Measurements from ENCODE around the gene RGCC. TPM values are rescaled to one million over a fixed set of nuclear protein-coding genes. Genes with fewer than 3 reads are reported as not detected.

Gene RGCC
- total and polyA plus RNA-seq, 2 of the 4 experiments (the other 2 are of a cell fraction), result 7.5 to 7.6 TPM

DNA sequence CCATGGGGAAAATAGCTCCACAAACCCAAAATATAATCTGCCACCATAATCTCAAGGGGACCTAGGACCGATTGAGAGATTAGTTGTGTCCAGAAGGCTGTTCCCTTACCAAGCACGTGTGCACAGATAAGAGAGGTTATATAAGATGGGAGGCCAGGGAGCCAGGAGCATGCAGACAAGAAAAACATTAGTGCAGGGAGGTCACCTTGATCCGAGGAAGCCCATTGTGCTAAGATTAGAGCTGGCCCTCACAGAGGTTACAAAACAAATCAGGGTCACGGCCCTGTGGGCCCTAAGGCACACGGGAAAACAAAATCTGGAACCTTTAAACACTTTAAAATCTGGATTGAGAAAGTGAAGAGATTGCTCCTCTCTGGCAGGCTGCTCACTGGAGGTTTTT is 37.7 kb downstream of the RGCC start (continued):
- TF ChIP-seq, protein P1, sequence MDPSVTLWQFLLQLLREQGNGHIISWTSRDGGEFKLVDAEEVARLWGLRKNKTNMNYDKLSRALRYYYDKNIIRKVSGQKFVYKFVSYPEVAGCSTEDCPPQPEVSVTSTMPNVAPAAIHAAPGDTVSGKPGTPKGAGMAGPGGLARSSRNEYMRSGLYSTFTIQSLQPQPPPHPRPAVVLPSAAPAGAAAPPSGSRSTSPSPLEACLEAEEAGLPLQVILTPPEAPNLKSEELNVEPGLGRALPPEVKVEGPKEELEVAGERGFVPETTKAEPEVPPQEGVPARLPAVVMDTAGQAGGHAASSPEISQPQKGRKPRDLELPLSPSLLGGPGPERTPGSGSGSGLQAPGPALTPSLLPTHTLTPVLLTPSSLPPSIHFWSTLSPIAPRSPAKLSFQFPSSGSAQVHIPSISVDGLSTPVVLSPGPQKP (IDR thresholded peaks at IDR 0.05; ENCODE audit: borderline replicate concordance, low read depth, low read length), result no peak

DNA sequence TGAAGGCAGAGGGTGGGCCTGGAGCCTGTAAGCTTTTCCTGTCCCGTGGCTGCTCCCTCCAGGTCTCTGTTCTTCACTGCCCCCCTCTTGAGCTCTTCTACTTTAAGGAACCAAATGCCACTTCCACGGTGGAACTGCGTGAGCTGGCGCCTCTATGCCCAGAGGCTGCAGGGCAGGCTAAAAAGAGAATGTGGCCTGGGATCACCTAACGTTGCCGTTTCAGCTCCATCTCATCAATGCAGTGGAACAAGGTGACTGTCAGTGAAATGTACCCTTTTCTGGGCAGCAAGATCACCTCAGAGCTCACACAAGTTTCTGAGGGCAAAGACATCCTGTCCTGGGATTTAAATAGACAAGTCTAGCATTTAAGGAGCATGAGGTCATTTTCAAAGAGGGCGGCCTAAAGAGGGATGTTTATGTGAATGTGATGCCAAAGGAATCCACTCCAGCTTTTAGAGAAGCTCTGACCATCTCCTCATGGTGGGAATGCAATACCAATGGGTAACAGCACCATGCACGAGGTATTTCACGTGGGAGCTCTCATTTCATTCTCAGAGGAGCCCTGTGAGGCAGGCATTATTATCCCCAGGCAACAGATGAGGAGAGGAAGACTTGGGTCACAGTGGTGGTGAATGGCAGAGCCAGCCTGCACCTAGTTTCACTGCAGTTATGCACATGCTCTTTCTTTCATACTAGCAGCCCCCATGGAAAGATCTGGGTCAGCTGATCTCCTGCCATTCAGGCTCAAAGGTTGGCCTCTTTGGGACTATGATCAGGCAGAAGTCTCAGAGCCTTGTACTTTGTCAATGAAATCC is 39.3 kb downstream of the RGCC start:
- H2AK5ac ChIP-seq (ENCODE audit: low read depth, low read length), result peak overlapping the region; percentile 100
- peak overlapping the region; percentile 5; the same call in 1 of the 2 replicates for H3K56ac ChIP-seq (ENCODE audit: extremely low read depth, insufficient read depth, low read length)
- H3K4me2 ChIP-seq (ENCODE audit: low read depth, low read length), result no peak overlapping the region
- H2BK15ac ChIP-seq (ENCODE audit: low read depth, low read length), result peak overlapping the region; percentile 100; the same call in 2 of the 3 replicates
- ATAC-seq (ENCODE audit: low read depth) (peak; percentile 94), DNase-seq (peak; percentile 95)
- H3K14ac ChIP-seq (replicated peaks; ENCODE audit: low read depth, low read length), result peak overlapping the region; percentile 83
- no peaks in the 10 kb centered on the region for H3K27me3 ChIP-seq (ENCODE audit: control insufficient read depth, insufficient read depth, low read length)
- peak overlapping the region; percentile 96 for H2BK120ac ChIP-seq (ENCODE audit: low read depth, low read length)
- peak overlapping the region; percentile 73 for H4K91ac ChIP-seq (ENCODE audit: insufficient read depth, low read depth, low read length)
- H3K9me1 ChIP-seq (ENCODE audit: insufficient read depth, low read length), result peaks cover 20% of the 10 kb centered on the region
- H4K20me1 ChIP-seq (ENCODE audit: insufficient read depth, low read length), result no peaks in the 10 kb centered on the region
- no peaks in the 10 kb centered on the region for H3K79me1 ChIP-seq (ENCODE audit: low read depth in 1 of 2, low read length in 2 of 2)
- H3K4me1 ChIP-seq (ENCODE audit: control insufficient read depth, insufficient read depth, low read length), result peaks cover 16% of the 10 kb centered on the region
- intact Hi-C loops (cut with micrococcal nuclease), result no loop called here
- ChIA-PET CTCF (no interaction called here), POLR2A (ENCODE audit: unreplicated experiment) (no interaction called here)
- peak overlapping the region; percentile 92 for H3K4ac ChIP-seq (ENCODE audit: low read depth, low read length)
- H2BK5ac ChIP-seq (ENCODE audit: low read depth, low read length, poor library complexity, severe bottlenecking), result peak overlapping the region; percentile 74
- peak overlapping the region; percentile 59 for H4K5ac ChIP-seq (ENCODE audit: low read depth, low read length)
- in situ Hi-C loops (cut with MboI; ENCODE audit: low sequenced_read_pairs), result no loop called here
- no peaks in the 10 kb centered on the region for H3K9me3 ChIP-seq (ENCODE audit: control insufficient read depth, insufficient read depth, low read length)
- H3K27ac ChIP-seq (ENCODE audit: insufficient read depth, low read length), result peak overlapping the region; percentile 36
- peak overlapping the region; percentile 85 for H2BK20ac ChIP-seq (ENCODE audit: low read depth, low read length)
- peak overlapping the region; percentile 62 for H2AK9ac ChIP-seq (replicated peaks; ENCODE audit: low read depth, low read length, poor library complexity)
- H3K36me3 ChIP-seq (ENCODE audit: control insufficient read depth, insufficient read depth, low read length), result no peaks in the 10 kb centered on the region
- BruUV-seq (replicated peaks), result no TSS peak
- H3K18ac ChIP-seq (ENCODE audit: low read depth, low read length), result peak overlapping the region; percentile 80
- H3K4me3 ChIP-seq (ENCODE audit: insufficient read depth, low read depth, low read length), result no peak overlapping the region
- H4K8ac ChIP-seq (ENCODE audit: low read depth in 2 of 2, low read length in 2 of 2), result peak overlapping the region; percentile 1 to 82; a peak in 2 of 4 replicates
- dilution Hi-C loops (cut with HindIII; ENCODE audit: low sequenced_read_pairs, unreplicated experiment), result no loop called here
- no peak overlapping the region for H3K9ac ChIP-seq (ENCODE audit: low read depth, low read length)
- peak overlapping the region; percentile 74 for H2AFZ ChIP-seq (replicated peaks; ENCODE audit: low read length, poor library complexity)
- 80% methylated on average over 1 of the region's 9 CpGs; no CpG with 5 or more reads in 1 of the 2 experiments for WGBS, 2 experiments (ENCODE audit: extremely low coverage in 2 of 2, insufficient read length in 1 of 2)
- H3K23ac ChIP-seq (ENCODE audit: low read depth, low read length), result peak overlapping the region; percentile 80; the same call in 1 of the 2 replicates
- TF ChIP-seq SMC3 (IDR thresholded peaks at IDR 0.05; ENCODE audit: low read depth, low read length), result peak; percentile 6; the same call in 1 of the 2 replicates
- no peak for TF ChIP-seq CHD1 (IDR thresholded peaks at IDR 0.05; ENCODE audit: low read depth, low read length)
- TF ChIP-seq MAZ (IDR thresholded peaks at IDR 0.05; ENCODE audit: borderline replicate concordance, low read depth, low read length), result no peak
- no peak for TF ChIP-seq RCOR1 (IDR thresholded peaks at IDR 0.05; ENCODE audit: insufficient replicate concordance, low read length)
- TF ChIP-seq CEBPB (IDR thresholded peaks at IDR 0.05; ENCODE audit: low read depth, low read length), result peak; percentile 24; the same call in 1 of the 2 replicates
- peak; percentile 71 for TF ChIP-seq RFX5 (IDR thresholded peaks at IDR 0.05; ENCODE audit: low read depth, low read length)
- TF ChIP-seq, protein P2, sequence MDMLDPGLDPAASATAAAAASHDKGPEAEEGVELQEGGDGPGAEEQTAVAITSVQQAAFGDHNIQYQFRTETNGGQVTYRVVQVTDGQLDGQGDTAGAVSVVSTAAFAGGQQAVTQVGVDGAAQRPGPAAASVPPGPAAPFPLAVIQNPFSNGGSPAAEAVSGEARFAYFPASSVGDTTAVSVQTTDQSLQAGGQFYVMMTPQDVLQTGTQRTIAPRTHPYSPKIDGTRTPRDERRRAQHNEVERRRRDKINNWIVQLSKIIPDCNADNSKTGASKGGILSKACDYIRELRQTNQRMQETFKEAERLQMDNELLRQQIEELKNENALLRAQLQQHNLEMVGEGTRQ (IDR thresholded peaks at IDR 0.05; ENCODE audit: low read depth, low read length), result peak; percentile 60
- no peak for TF ChIP-seq POLR2A (IDR thresholded peaks at IDR 0.05; ENCODE audit: low read depth, low read length)
- TF ChIP-seq, protein P3, sequence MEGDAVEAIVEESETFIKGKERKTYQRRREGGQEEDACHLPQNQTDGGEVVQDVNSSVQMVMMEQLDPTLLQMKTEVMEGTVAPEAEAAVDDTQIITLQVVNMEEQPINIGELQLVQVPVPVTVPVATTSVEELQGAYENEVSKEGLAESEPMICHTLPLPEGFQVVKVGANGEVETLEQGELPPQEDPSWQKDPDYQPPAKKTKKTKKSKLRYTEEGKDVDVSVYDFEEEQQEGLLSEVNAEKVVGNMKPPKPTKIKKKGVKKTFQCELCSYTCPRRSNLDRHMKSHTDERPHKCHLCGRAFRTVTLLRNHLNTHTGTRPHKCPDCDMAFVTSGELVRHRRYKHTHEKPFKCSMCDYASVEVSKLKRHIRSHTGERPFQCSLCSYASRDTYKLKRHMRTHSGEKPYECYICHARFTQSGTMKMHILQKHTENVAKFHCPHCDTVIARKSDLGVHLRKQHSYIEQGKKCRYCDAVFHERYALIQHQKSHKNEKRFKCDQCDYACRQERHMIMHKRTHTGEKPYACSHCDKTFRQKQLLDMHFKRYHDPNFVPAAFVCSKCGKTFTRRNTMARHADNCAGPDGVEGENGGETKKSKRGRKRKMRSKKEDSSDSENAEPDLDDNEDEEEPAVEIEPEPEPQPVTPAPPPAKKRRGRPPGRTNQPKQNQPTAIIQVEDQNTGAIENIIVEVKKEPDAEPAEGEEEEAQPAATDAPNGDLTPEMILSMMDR (conservative IDR thresholded peaks at IDR 0.05; ENCODE audit: low read depth, low read length), result no peak
- TF ChIP-seq MAFK (IDR thresholded peaks at IDR 0.05; ENCODE audit: low read depth, low read length), result no peak
- no peak for TF ChIP-seq RAD21 (IDR thresholded peaks at IDR 0.05; ENCODE audit: low read length)
